Measurements from ENCODE around the gene CSGALNACT2. TPM values are rescaled to one million over a fixed set of nuclear protein-coding genes. Genes with fewer than 3 reads are reported as not detected.

The CSGALNACT2 gene
- total RNA-seq, 1 experiment from 2014 or later: 8.9 TPM

- no peak overlapping the region for H3K23ac ChIP-seq (ENCODE audit: insufficient read length, low read depth, low read length)
- no peak overlapping the region for H2BK20ac ChIP-seq (ENCODE audit: low read depth, low read length, poor library complexity, severe bottlenecking)
- H2BK120ac ChIP-seq (ENCODE audit: low read depth, low read length, poor library complexity, severe bottlenecking): no peak overlapping the region
- H3K56ac ChIP-seq (ENCODE audit: insufficient read length, low read depth, low read length): no peak overlapping the region
- H4K20me1 ChIP-seq (ENCODE audit: control insufficient read depth, insufficient read depth, insufficient read length): no peaks in the 10 kb centered on the region
- no peaks in the 10 kb centered on the region for H3K9me3 ChIP-seq (ENCODE audit: control insufficient read depth, low read depth, low read length)
- no CpG with 5 or more reads among the region's 17 CpGs for WGBS (ENCODE audit: extremely low coverage, insufficient read length, low lambda C conversion rate)
- H3K4me1 Mint-ChIP-seq: peaks cover 2% of the 10 kb centered on the region in 2 experiments; a peak in 3 of 4 replicates
- H3K27me3 ChIP-seq (ENCODE audit: insufficient read depth, low read length): no peaks in the 10 kb centered on the region
- H2AK5ac ChIP-seq (ENCODE audit: insufficient read length, low read length): no peak overlapping the region
- no peak overlapping the region for H3K4me3 Mint-ChIP-seq
- no peak overlapping the region for H3K4ac ChIP-seq (ENCODE audit: low read depth, low read length)
- H2BK15ac ChIP-seq (ENCODE audit: low read depth, low read length): no peak overlapping the region
- TF ChIP-seq CTCF (conservative IDR thresholded peaks at IDR 0.05): no peak
- no peak overlapping the region for H4K8ac ChIP-seq (replicated peaks; ENCODE audit: insufficient read length, low read depth, low read length)
- H2BK12ac ChIP-seq (ENCODE audit: insufficient read length, low read depth, low read length): no peak overlapping the region
- no peak for DNase-seq
- H3K9ac ChIP-seq (ENCODE audit: extremely low read depth, insufficient read length, low read length): no peak overlapping the region
- H3K9me3 Mint-ChIP-seq: no peaks in the 10 kb centered on the region
- no peaks in the 10 kb centered on the region for H3K36me3 Mint-ChIP-seq (ENCODE audit: insufficient read depth in 1 of 3, low read depth in 3 of 3)
- peak overlapping the region in 1 of 3 experiments; percentile 18; a peak in 1 of 7 replicates for H3K27ac Mint-ChIP-seq
- H3K79me1 ChIP-seq (ENCODE audit: insufficient read depth, low read depth, low read length, poor library complexity, severe bottlenecking): no peaks in the 10 kb centered on the region
- no peak overlapping the region for H3K14ac ChIP-seq (ENCODE audit: insufficient read depth, low read length)
- H2AFZ ChIP-seq (ENCODE audit: low read length): no peak overlapping the region
- H3K23me2 ChIP-seq (ENCODE audit: insufficient read length, low read depth, low read length, poor library complexity, severe bottlenecking): no peaks in the 10 kb centered on the region
- H3K79me2 ChIP-seq (ENCODE audit: insufficient read depth, low read length): no peaks in the 10 kb centered on the region
- H3K18ac ChIP-seq (ENCODE audit: insufficient read length, low read depth, low read length): no peak overlapping the region
- no peak overlapping the region for H4K5ac ChIP-seq (ENCODE audit: insufficient read length, low read depth, low read length)
- no peak overlapping the region for H3T11ph ChIP-seq (ENCODE audit: low read length)
- H3K27ac ChIP-seq (ENCODE audit: insufficient read length, low read depth, low read length): no peak overlapping the region
- no peak overlapping the region for H2BK5ac ChIP-seq (ENCODE audit: insufficient read length, low read length)
- no peak overlapping the region for H3K4me2 ChIP-seq (ENCODE audit: insufficient read depth, insufficient read length, low read length)
- no peaks in the 10 kb centered on the region for H3K27me3 Mint-ChIP-seq (ENCODE audit: low read depth)
- no peak overlapping the region for H4K91ac ChIP-seq (ENCODE audit: insufficient read length, low read depth, low read length)
- H3K4me1 ChIP-seq (ENCODE audit: insufficient read depth, low read length): no peaks in the 10 kb centered on the region
These were observed 23.3 kb upstream of the CSGALNACT2 start for GRCh38 chr10:43114743-43115611.
